H1 (cell line): ENCODE measurements around the gene LCE1D. TPM values are rescaled to one million over a fixed set of nuclear protein-coding genes. Genes with fewer than 3 reads are reported as not detected.

Experiments used
- ATF2 ChIP-seq: IDR thresholded peaks from 2 replicates; pipeline ENCODE4 v1.6.1; 2012; ENCODE audit warnings: low read length, inconsistent platforms
- ATF3 ChIP-seq: IDR thresholded peaks from 2 replicates; pipeline ENCODE4 v1.6.1; 2011; ENCODE audit warnings: low read depth, mild to moderate bottlenecking, low read length; ENCODE audit not compliant: insufficient read depth
- CBX5 ChIP-seq: fragments of 300-800, 300-1000 bp; sonication (generic); IDR thresholded peaks from 2 replicates; pipeline ENCODE4 v1.7.1; 2016; ENCODE audit warnings: antibody characterized with exemption, low read length, low read depth
- KDM1A ChIP-seq: fragments of 200-600, 300-600 bp; sonication (generic); IDR thresholded peaks from 2 replicates; pipeline ENCODE4 v1.7.1; 2016; ENCODE audit warnings: mild to moderate bottlenecking, low read length, borderline replicate concordance
- KDM5A ChIP-seq: fragments of 200-600 bp; IDR thresholded peaks from 2 replicates; pipeline ENCODE4 v1.7.1; 2012; ENCODE audit warnings: mild to moderate bottlenecking, low read length, inconsistent platforms, mixed read lengths
- RAD21 ChIP-seq, 2 experiments: IDR thresholded peaks in 1 of 2; conservative IDR thresholded peaks in 1 of 2; 2 replicates each; pipeline ENCODE4 v1.6.1; 2011; ENCODE audit warnings: low read depth in 2 of 2, low read length in 2 of 2, improper control_type of control experiment in 1 of 2, inconsistent platforms in 1 of 2, mild to moderate bottlenecking in 1 of 2, moderate library complexity in 1 of 2
- TAF7 ChIP-seq: optimal IDR thresholded peaks from 2 replicates; pipeline ENCODE3; 2011; ENCODE audit warnings: low read depth, mild to moderate bottlenecking, inconsistent platforms, low read length, moderate library complexity, borderline replicate concordance
- polyA plus RNA-seq, 7 experiments: library from polyadenylated mRNA; depleted of rRNA in 3 of 7; stranded (reverse) in 5 of 7; unstranded in 2 of 7; fragments of >200 nt in 5 of 7; fragments of 200-250 nt in 2 of 7; gene quantifications; 1 replicate in 5 of 7; 2 replicates in 1 of 7; 4 replicates in 1 of 7; pipeline versions ENCODE4 v1.2.1 to v1.2.3, GENCODE V29; 2011 to 2013; ENCODE audit warnings: missing spikeins in 2 of 7, mixed read lengths in 2 of 7
- total RNA-seq: library from RNA; stranded (reverse); fragmentation: NEBNext Ultra II Directional; extraction: Animal tissue kit (Norgen Biotek cat#: 25700); gene quantifications from 2 replicates; pipeline ENCODE4 v1.2.1, GENCODE V29; 2021
- TF ChIP-seq, protein P1 (sequence below): fragments of 300-600 bp; sonication (generic); IDR thresholded peaks from 2 replicates; pipeline ENCODE4 v1.7.1; 2012; ENCODE audit warnings: low read length, moderate library complexity, mild to moderate bottlenecking, inconsistent platforms; ENCODE audit not compliant: insufficient replicate concordance

Gene LCE1D
- total and polyA plus RNA-seq, 2 of the 8 experiments (the other 6 are each of a cell fraction or from before 2014, with no cell fraction given) = not detected

GRCh38 chr1:152783095-152783494, 13.4 kb upstream of the LCE1D start (continued):
- TF ChIP-seq, protein P1, sequence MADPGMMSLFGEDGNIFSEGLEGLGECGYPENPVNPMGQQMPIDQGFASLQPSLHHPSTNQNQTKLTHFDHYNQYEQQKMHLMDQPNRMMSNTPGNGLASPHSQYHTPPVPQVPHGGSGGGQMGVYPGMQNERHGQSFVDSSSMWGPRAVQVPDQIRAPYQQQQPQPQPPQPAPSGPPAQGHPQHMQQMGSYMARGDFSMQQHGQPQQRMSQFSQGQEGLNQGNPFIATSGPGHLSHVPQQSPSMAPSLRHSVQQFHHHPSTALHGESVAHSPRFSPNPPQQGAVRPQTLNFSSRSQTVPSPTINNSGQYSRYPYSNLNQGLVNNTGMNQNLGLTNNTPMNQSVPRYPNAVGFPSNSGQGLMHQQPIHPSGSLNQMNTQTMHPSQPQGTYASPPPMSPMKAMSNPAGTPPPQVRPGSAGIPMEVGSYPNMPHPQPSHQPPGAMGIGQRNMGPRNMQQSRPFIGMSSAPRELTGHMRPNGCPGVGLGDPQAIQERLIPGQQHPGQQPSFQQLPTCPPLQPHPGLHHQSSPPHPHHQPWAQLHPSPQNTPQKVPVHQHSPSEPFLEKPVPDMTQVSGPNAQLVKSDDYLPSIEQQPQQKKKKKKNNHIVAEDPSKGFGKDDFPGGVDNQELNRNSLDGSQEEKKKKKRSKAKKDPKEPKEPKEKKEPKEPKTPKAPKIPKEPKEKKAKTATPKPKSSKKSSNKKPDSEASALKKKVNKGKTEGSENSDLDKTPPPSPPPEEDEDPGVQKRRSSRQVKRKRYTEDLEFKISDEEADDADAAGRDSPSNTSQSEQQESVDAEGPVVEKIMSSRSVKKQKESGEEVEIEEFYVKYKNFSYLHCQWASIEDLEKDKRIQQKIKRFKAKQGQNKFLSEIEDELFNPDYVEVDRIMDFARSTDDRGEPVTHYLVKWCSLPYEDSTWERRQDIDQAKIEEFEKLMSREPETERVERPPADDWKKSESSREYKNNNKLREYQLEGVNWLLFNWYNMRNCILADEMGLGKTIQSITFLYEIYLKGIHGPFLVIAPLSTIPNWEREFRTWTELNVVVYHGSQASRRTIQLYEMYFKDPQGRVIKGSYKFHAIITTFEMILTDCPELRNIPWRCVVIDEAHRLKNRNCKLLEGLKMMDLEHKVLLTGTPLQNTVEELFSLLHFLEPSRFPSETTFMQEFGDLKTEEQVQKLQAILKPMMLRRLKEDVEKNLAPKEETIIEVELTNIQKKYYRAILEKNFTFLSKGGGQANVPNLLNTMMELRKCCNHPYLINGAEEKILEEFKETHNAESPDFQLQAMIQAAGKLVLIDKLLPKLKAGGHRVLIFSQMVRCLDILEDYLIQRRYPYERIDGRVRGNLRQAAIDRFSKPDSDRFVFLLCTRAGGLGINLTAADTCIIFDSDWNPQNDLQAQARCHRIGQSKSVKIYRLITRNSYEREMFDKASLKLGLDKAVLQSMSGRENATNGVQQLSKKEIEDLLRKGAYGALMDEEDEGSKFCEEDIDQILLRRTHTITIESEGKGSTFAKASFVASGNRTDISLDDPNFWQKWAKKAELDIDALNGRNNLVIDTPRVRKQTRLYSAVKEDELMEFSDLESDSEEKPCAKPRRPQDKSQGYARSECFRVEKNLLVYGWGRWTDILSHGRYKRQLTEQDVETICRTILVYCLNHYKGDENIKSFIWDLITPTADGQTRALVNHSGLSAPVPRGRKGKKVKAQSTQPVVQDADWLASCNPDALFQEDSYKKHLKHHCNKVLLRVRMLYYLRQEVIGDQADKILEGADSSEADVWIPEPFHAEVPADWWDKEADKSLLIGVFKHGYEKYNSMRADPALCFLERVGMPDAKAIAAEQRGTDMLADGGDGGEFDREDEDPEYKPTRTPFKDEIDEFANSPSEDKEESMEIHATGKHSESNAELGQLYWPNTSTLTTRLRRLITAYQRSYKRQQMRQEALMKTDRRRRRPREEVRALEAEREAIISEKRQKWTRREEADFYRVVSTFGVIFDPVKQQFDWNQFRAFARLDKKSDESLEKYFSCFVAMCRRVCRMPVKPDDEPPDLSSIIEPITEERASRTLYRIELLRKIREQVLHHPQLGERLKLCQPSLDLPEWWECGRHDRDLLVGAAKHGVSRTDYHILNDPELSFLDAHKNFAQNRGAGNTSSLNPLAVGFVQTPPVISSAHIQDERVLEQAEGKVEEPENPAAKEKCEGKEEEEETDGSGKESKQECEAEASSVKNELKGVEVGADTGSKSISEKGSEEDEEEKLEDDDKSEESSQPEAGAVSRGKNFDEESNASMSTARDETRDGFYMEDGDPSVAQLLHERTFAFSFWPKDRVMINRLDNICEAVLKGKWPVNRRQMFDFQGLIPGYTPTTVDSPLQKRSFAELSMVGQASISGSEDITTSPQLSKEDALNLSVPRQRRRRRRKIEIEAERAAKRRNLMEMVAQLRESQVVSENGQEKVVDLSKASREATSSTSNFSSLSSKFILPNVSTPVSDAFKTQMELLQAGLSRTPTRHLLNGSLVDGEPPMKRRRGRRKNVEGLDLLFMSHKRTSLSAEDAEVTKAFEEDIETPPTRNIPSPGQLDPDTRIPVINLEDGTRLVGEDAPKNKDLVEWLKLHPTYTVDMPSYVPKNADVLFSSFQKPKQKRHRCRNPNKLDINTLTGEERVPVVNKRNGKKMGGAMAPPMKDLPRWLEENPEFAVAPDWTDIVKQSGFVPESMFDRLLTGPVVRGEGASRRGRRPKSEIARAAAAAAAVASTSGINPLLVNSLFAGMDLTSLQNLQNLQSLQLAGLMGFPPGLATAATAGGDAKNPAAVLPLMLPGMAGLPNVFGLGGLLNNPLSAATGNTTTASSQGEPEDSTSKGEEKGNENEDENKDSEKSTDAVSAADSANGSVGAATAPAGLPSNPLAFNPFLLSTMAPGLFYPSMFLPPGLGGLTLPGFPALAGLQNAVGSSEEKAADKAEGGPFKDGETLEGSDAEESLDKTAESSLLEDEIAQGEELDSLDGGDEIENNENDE = no peak
- TF ChIP-seq RAD21 (IDR thresholded peaks at IDR 0.05 in 1 of 2, conservative IDR thresholded peaks at IDR 0.05 in 1 of 2; ENCODE audit: low read depth in 2 of 2, low read length in 2 of 2) = no peak
- TF ChIP-seq KDM5A = no peak
- no peak for TF ChIP-seq ATF3
- TF ChIP-seq ATF2 = no peak
- no peak for TF ChIP-seq CBX5
- no peak for TF ChIP-seq KDM1A
- TF ChIP-seq TAF7 = no peak
